ENCODE data around the gene FAM161A. TPM values are rescaled to one million over a fixed set of nuclear protein-coding genes. Genes with fewer than 3 reads are reported as not detected.

The FAM161A gene
- total RNA-seq, 1 donor from 2014 or later: 23.7 TPM

DNA sequence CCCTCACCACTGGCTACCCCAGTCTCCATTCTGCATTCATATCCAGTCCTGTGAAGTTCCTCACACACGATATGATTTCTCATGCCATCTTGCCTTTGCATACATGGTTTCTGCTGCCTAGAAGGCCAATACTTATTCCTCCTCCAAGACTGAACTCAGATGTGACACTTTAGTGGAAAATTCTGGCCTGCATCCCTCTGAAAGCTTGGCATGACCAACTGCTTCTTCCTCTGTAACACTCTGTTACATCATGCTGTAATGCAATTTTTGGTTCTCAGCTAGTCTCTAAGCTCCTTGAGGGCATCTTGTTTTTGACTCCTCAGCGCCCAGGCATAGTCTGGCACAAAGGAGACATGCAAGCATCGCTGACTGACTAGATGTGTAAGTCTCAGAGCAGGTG lies 12.6 kb downstream of the FAM161A start:
- no peaks in the 10 kb centered on the region for H3K4me1 Mint-ChIP-seq (ENCODE audit: low read depth)
- H3K27me3 Mint-ChIP-seq: no peaks in the 10 kb centered on the region
- DNase-seq (ENCODE audit: low spot score, unreplicated experiment): no peak
- H3K36me3 Mint-ChIP-seq (ENCODE audit: insufficient read depth): peaks cover 16% of the 10 kb centered on the region
- no peaks in the 10 kb centered on the region for H3K9me3 Mint-ChIP-seq (ENCODE audit: low read depth)
- H3K4me3 Mint-ChIP-seq (ENCODE audit: low read depth): no peak overlapping the region
- H3K27ac Mint-ChIP-seq: no peak overlapping the region
- no peak for TF ChIP-seq CTCF (IDR thresholded peaks at IDR 0.05; ENCODE audit: unreplicated experiment)

- H3K4me1 Mint-ChIP-seq (ENCODE audit: low read depth): no peaks in the 10 kb centered on the region
- no peak overlapping the region for H3K27ac Mint-ChIP-seq
- H3K36me3 Mint-ChIP-seq (ENCODE audit: insufficient read depth): peaks cover 28% of the 10 kb centered on the region
- H3K9me3 Mint-ChIP-seq (ENCODE audit: low read depth): peaks cover 3% of the 10 kb centered on the region
- no peak for TF ChIP-seq CTCF (IDR thresholded peaks at IDR 0.05; ENCODE audit: unreplicated experiment)
- no peak for DNase-seq (ENCODE audit: low spot score, unreplicated experiment)
- H3K27me3 Mint-ChIP-seq: no peaks in the 10 kb centered on the region
- no peak overlapping the region for H3K4me3 Mint-ChIP-seq (ENCODE audit: low read depth)
These were observed 19.0 kb downstream of the FAM161A start for GRCh38 chr2:61834893-61835292.

DNA sequence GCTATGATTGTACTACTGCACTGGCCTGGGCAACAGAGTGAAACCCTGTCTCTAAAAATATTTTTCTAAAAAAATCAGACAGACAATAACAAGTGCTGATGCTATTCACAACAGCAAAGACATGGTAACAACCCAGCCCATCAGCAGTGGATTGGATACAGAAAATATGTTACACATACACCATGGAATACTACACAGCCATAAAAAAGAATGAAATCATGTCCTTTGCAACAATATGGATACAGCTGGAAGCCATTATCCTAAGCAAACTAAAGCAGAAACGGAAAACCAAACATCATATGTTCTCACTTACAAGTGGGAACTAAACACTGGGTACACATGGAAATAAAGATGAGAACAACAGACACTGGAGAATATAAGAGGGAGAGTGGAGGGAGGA lies 19.9 kb downstream of the FAM161A start:
- Mint-ChIP-seq H3K9me3 (ENCODE audit: low read depth) (peaks cover 3% of the 10 kb centered on the region), H3K27ac (no peak overlapping the region), H3K4me1 (ENCODE audit: low read depth) (no peaks in the 10 kb centered on the region), H3K36me3 (ENCODE audit: insufficient read depth) (peaks cover 29% of the 10 kb centered on the region), H3K27me3 (no peaks in the 10 kb centered on the region), H3K4me3 (ENCODE audit: low read depth) (no peak overlapping the region)
- no peak for DNase-seq (ENCODE audit: low spot score, unreplicated experiment)
- no peak for TF ChIP-seq CTCF (IDR thresholded peaks at IDR 0.05; ENCODE audit: unreplicated experiment)

GRCh38 chr2:61832183-61832841 lies 21.5 kb downstream of the FAM161A start:
- Mint-ChIP-seq H3K9me3 (ENCODE audit: low read depth) (peaks cover 3% of the 10 kb centered on the region), H3K4me1 (ENCODE audit: low read depth) (no peaks in the 10 kb centered on the region), H3K4me3 (ENCODE audit: low read depth) (no peak overlapping the region), H3K36me3 (ENCODE audit: insufficient read depth) (peaks cover 32% of the 10 kb centered on the region), H3K27ac (no peak overlapping the region), H3K27me3 (no peaks in the 10 kb centered on the region)
- TF ChIP-seq CTCF (IDR thresholded peaks at IDR 0.05; ENCODE audit: unreplicated experiment): no peak
- no peak for DNase-seq (ENCODE audit: low spot score, unreplicated experiment)

GRCh38 chr2:61822255-61822654 lies 31.6 kb downstream of the FAM161A start:
- Mint-ChIP-seq H3K27me3 (no peaks in the 10 kb centered on the region), H3K36me3 (ENCODE audit: insufficient read depth) (peaks cover 5% of the 10 kb centered on the region), H3K4me1 (ENCODE audit: low read depth) (peaks cover 3% of the 10 kb centered on the region), H3K27ac (no peak overlapping the region), H3K9me3 (ENCODE audit: low read depth) (no peaks in the 10 kb centered on the region), H3K4me3 (ENCODE audit: low read depth) (no peak overlapping the region)
- no peak for DNase-seq (ENCODE audit: low spot score, unreplicated experiment)
- TF ChIP-seq CTCF (IDR thresholded peaks at IDR 0.05; ENCODE audit: unreplicated experiment): no peak
